ENCODE data around the gene AK3. TPM values are rescaled to one million over a fixed set of nuclear protein-coding genes. Genes with fewer than 3 reads are reported as not detected.

Gene AK3
- total RNA-seq, result 10 to 100 TPM; 19.9 to 20.9 TPM
- 25.5 TPM for polyA plus RNA-seq (2013, experiment 1 of 2)
- polyA plus RNA-seq (2013, experiment 2 of 2), result 28.5 TPM
- total RNA-seq, result 8.6 to 58.5 (median 37.0) reads per million in 172 experiments

GRCh38 chr9:4740638-4741364, at the start of gene AK3:
Gene AK3, minus strand, starts transcription at chr9:4741202. Its CDS starts 115 bp downstream, at chr9:4741087.
- Histone ChIP-seq H3K27me3 (ENCODE audit: control insufficient read depth in 1 of 2, insufficient read depth in 2 of 2, low read length in 2 of 2) (no peaks in the 10 kb centered on the region), H3K4me3 (ENCODE audit: low read length) (peak within 1 kb of the TSS; percentile 86), H3K4me1 (ENCODE audit: insufficient read depth, low read length) (peaks cover 28% of the 10 kb centered on the region), H3K27ac (ENCODE audit: low read depth in 1 of 2, low read length in 2 of 2) (peak within 1 kb of the TSS; percentile 57 to 66), H3K36me3 (ENCODE audit: insufficient read depth, low read length) (peaks cover 4% of the 10 kb centered on the region), H3K9me3 (ENCODE audit: control insufficient read depth in 1 of 2, insufficient read depth in 1 of 2, low read length in 2 of 2) (no peaks in the 10 kb centered on the region)
- H3K36me3 Mint-ChIP-seq (ENCODE audit: low read depth), result peaks cover 6% of the 10 kb centered on the region
- no peaks in the 10 kb centered on the region for H3K27me3 Mint-ChIP-seq
- peak within 1 kb of the TSS; percentile 97 for H3K4me3 Mint-ChIP-seq
- peak; percentile 61 to 94 (median 80) for DNase-seq
- peaks cover 36% of the 10 kb centered on the region for H3K4me1 Mint-ChIP-seq (ENCODE audit: low read depth)
- ChIA-PET POLR2A (interaction anchor here (0.5 to 3.0 kb wide), 33 partner anchors 9 to 1897 kb away, joined by 3 to 35 read pairs (median 5); partner anchors contain the start of genes CD274, CDC37L1, JAK2 and PLGRKT), CTCF (interaction anchor here (1.0 to 2.6 kb wide), 7 partner anchors 9 to 96 kb away, joined by 3 to 14 read pairs (median 4); partner anchors contain the start of genes CDC37L1 and SPATA6L)
- ATAC-seq (ENCODE audit: poor library complexity), result peak; percentile 92
- H3K27ac Mint-ChIP-seq, result peak within 1 kb of the TSS; percentile 83
- intact Hi-C loops (cut with DNase I, micrococcal nuclease), result loop anchor here (5.0 to 10.0 kb wide), 4 partner anchors 58 to 356 kb away; partner anchors contain the start of genes PLPP6 (in 2 of the 2) and JAK2 (in 1 of the 2)
- TF ChIP-seq, protein P1, sequence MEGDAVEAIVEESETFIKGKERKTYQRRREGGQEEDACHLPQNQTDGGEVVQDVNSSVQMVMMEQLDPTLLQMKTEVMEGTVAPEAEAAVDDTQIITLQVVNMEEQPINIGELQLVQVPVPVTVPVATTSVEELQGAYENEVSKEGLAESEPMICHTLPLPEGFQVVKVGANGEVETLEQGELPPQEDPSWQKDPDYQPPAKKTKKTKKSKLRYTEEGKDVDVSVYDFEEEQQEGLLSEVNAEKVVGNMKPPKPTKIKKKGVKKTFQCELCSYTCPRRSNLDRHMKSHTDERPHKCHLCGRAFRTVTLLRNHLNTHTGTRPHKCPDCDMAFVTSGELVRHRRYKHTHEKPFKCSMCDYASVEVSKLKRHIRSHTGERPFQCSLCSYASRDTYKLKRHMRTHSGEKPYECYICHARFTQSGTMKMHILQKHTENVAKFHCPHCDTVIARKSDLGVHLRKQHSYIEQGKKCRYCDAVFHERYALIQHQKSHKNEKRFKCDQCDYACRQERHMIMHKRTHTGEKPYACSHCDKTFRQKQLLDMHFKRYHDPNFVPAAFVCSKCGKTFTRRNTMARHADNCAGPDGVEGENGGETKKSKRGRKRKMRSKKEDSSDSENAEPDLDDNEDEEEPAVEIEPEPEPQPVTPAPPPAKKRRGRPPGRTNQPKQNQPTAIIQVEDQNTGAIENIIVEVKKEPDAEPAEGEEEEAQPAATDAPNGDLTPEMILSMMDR (IDR thresholded peaks at IDR 0.05), result no peak
- H3K9me3 Mint-ChIP-seq, result no peaks in the 10 kb centered on the region

DNA sequence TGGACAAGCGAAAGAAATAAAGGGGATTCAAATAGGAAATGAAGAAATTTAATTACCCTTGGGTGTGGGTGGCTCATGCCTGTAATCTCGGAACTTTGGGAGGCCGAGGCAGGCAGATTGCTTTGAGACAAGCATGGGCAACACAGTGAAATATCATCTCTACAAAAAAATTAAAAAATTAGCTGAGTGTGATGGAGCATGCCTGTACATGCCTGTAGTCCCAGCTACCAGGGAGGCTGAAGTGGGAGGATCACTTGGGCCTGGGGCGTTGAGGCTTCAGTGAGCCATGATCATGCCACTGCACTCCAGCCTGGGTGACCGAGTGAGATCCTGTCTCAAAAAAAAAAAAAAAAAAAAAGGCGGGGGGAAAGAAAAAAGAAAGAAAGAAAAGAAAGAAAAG, 47.7 kb upstream of the AK3 start:
- Histone ChIP-seq H3K4me1 (ENCODE audit: insufficient read depth, low read length) (peaks cover 14% of the 10 kb centered on the region), H3K27me3 (ENCODE audit: control insufficient read depth in 1 of 2, insufficient read depth in 2 of 2, low read length in 2 of 2) (no peaks in the 10 kb centered on the region), H3K4me3 (ENCODE audit: low read length) (no peak overlapping the region), H3K27ac (ENCODE audit: low read depth in 1 of 2, low read length in 2 of 2) (no peak overlapping the region), H3K36me3 (ENCODE audit: insufficient read depth, low read length) (no peaks in the 10 kb centered on the region), H3K9me3 (ENCODE audit: control insufficient read depth in 1 of 2, insufficient read depth in 1 of 2, low read length in 2 of 2) (no peaks in the 10 kb centered on the region)
- peaks cover 11% of the 10 kb centered on the region for H3K36me3 Mint-ChIP-seq (ENCODE audit: low read depth)
- no peaks in the 10 kb centered on the region for H3K27me3 Mint-ChIP-seq
- ATAC-seq (ENCODE audit: poor library complexity) (no peak), DNase-seq (no peak)
- no peak overlapping the region for H3K4me3 Mint-ChIP-seq
- no peak overlapping the region for H3K27ac Mint-ChIP-seq
- ChIA-PET CTCF (interaction anchor here (1.2 kb wide), 1 partner anchor 29 kb away, joined by 4 read pairs; no protein-coding TSS in a partner anchor), POLR2A (no interaction called here)
- peaks cover 8% of the 10 kb centered on the region for H3K4me1 Mint-ChIP-seq (ENCODE audit: low read depth)
- H3K9me3 Mint-ChIP-seq, result no peaks in the 10 kb centered on the region
- intact Hi-C loops (cut with DNase I, micrococcal nuclease), result no loop called here
- TF ChIP-seq, protein P1 (IDR thresholded peaks at IDR 0.05), result no peak

DNA sequence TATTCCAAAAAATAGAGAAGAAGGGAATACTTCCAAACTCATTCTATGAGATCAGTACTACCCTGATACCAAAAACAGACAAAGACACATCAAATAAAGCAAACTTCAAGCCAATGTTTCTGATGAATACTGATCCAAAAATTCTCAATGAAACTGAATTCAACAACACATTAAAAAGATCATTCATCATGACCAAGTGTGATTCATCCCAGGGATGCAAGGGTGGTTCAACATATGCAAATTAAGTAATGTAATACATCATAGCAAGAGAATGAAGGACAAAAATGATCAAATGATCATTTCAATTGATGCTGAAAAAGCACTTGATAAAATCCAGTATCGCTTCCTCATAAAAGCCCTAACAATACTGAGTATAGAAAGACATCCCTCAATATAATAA, 46.9 kb upstream of the AK3 start:
- intact Hi-C loops (cut with DNase I, micrococcal nuclease), result no loop called here
- no peaks in the 10 kb centered on the region for H3K9me3 ChIP-seq (ENCODE audit: control insufficient read depth in 1 of 2, insufficient read depth in 1 of 2, low read length in 2 of 2)
- no peak overlapping the region for H3K4me3 Mint-ChIP-seq
- H3K36me3 ChIP-seq (ENCODE audit: insufficient read depth, low read length), result no peaks in the 10 kb centered on the region
- H3K4me1 ChIP-seq (ENCODE audit: insufficient read depth, low read length), result peaks cover 8% of the 10 kb centered on the region
- ATAC-seq (ENCODE audit: poor library complexity) (no peak), DNase-seq (no peak)
- no peaks in the 10 kb centered on the region for H3K27me3 Mint-ChIP-seq
- no peak overlapping the region for H3K4me3 ChIP-seq (ENCODE audit: low read length)
- ChIA-PET CTCF (no interaction called here), POLR2A (no interaction called here)
- H3K27me3 ChIP-seq (ENCODE audit: control insufficient read depth in 1 of 2, insufficient read depth in 2 of 2, low read length in 2 of 2), result no peaks in the 10 kb centered on the region
- peaks cover 7% of the 10 kb centered on the region for H3K4me1 Mint-ChIP-seq (ENCODE audit: low read depth)
- no peak overlapping the region for H3K27ac ChIP-seq (ENCODE audit: low read depth in 1 of 2, low read length in 2 of 2)
- no peaks in the 10 kb centered on the region for H3K9me3 Mint-ChIP-seq
- H3K27ac Mint-ChIP-seq, result no peak overlapping the region
- TF ChIP-seq, protein P1 (IDR thresholded peaks at IDR 0.05), result no peak
- peaks cover 10% of the 10 kb centered on the region for H3K36me3 Mint-ChIP-seq (ENCODE audit: low read depth)

Data from CD4-positive, alpha-beta T cell (primary cell).